D341Med (cell line): Measurements from ENCODE around the gene HPGDS.
"Not testable (repeated sequence)": the region's sequence is repeated elsewhere in the genome, so short reads cannot be mapped to it uniquely, and the experiment has no call there.

ENCODE experiments used
- DNase-seq: peaks from one replicate; pipeline ENCODE4 v3.0.0; 2012; ENCODE audit warnings: low spot score

Gene HPGDS

GRCh38 chr4:94357624-94358023 lies 15.0 kb upstream of the HPGDS start:
- DNase-seq = no peak

DNA sequence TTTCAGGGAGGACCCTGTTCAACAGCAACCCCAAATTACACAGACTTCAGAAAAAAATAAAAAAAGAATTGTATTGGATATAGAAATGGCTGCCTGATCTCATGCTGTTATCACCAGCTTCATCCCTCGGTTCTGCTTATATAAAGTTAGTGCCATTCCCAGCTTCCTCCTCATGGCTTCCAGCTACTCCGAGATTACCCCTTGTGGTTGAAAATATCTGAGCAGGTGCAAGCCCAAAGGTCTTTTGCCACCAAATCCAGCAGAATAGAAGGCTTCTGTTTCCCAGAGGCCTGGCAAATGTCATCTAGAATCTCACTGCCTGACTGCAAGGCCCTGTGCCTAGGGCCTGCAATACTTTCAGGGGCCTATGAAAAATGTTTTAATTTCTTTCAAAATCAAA lies 13.8 kb upstream of the HPGDS start:
- no peak for DNase-seq

DNA sequence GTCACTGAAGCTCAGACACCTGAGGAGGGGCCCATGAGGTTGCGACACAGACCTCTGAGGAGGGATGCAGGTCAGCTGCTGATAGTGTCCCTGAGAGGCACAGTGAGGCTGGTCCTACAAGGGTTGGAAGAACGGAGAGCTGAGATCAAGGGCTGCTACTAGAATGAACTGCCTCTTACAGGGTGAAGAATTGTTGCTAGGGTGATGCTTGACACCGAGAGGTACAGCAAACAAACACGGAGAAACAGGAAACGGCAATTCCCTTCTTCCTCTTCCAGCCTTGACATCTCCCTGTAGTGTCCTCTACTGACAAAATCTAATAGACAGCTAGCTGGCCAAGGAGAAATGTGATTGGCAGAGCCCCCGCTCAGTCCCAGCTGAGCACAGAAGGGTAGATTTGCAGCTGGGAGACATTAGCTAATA lies 11.8 kb upstream of the HPGDS start:
- DNase-seq = no peak

GRCh38 chr4:94352996-94353395 lies 10.4 kb upstream of the HPGDS start:
- no peak for DNase-seq

DNA sequence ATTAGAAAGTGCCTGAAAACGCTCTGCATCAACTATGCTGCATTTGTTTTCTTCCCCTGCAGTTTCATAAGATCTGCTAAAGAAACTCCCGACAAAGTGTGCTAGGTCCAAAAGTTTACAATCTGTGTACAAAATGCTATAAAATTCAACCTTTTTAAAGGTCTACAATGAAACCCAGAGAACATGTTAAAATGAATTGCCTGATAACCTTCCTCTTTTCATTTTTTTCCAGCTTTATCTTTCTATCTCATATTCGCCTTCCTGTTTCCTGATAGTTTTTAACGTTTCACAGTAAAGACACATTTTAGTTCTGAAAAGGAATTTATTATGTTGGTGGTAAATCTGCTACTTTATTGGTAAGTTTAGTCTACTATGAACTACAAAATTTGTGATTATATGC lies 9.5 kb upstream of the HPGDS start:
- DNase-seq = no peak

GRCh38 chr4:94351319-94351718 lies 8.7 kb upstream of the HPGDS start:
- DNase-seq = no peak

- DNase-seq = no peak
These were observed 7.5 kb upstream of the HPGDS start for GRCh38 chr4:94350095-94350494.

- DNase-seq = no peak
These were observed 6.6 kb upstream of the HPGDS start for GRCh38 chr4:94349193-94349592.

DNA sequence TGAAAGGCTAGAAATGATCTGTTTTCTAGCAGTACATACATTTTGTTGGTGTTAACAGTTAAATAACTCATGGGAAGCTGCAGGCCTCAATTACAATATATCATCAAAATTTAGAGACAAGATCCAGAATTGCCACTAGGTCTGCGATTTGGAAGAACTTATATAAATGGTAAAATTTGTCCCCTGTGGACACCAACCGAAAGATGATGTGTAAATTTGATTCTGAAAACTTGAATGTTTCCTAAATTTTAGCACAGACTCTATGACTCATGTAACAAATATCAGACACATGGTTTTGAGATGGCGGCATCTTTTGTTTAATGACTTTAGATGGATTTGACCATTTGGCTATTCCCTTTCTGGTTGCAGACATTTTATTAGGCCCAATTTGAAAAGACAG lies 6.0 kb upstream of the HPGDS start:
- DNase-seq = no peak

GRCh38 chr4:94346541-94346940 lies 3.9 kb upstream of the HPGDS start:
- DNase-seq = no peak

- no peak for DNase-seq
These were observed 3.3 kb upstream of the HPGDS start for GRCh38 chr4:94345969-94346368.

GRCh38 chr4:94345266-94345665 lies 2.6 kb upstream of the HPGDS start:
- DNase-seq = no peak

DNA sequence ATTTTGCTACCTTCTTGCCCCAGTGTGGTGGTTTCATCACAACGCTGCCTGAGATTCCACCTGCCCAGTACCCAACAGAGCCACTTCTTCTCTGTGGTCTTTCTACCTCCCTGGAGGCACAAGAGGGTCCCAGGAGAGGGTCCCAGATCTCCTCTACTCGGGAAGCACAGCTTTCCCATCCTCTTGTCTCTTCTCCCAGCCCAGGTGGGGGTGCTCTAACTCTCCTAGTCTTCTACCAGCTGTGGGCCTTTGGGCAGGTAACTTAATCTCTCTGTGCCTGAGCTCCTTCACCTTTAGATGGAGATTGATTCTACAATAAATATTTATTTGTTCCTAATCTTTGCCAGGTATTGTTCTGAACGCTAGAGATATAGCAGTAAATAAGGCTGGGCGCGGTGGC lies 1.8 kb upstream of the HPGDS start:
- DNase-seq = no peak

- DNase-seq = no peak
These were observed 910 bp downstream of the HPGDS start for GRCh38 chr4:94341481-94342370.

GRCh38 chr4:94339779-94340178 lies 2.9 kb downstream of the HPGDS start:
- no peak for DNase-seq

- DNase-seq = no peak
These were observed 3.8 kb downstream of the HPGDS start for GRCh38 chr4:94338681-94339351.

- DNase-seq = not testable (repeated sequence)
These were observed 5.8 kb downstream of the HPGDS start for GRCh38 chr4:94336791-94337190.

- DNase-seq = no peak
These were observed 6.3 kb downstream of the HPGDS start for GRCh38 chr4:94336303-94336702.

DNA sequence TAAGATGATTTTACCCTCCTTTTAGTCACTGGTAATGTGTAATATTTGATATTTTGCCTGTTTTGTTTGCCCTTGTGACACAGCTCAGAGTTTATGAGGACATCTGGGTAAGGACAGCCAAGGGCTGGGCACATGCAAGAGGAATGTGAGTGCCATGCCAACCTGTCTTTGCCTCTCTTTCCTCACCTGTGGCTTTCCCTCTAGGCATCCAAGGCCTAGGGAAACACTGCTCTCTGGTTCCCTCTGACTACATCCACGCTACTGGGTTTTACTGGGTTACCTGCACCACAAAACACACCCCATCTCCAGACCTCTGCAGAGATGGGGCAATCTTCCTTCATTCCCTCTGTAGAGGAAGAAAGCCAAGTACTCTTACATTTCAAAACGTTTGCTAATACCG lies 7.7 kb downstream of the HPGDS start:
- no peak for DNase-seq

DNA sequence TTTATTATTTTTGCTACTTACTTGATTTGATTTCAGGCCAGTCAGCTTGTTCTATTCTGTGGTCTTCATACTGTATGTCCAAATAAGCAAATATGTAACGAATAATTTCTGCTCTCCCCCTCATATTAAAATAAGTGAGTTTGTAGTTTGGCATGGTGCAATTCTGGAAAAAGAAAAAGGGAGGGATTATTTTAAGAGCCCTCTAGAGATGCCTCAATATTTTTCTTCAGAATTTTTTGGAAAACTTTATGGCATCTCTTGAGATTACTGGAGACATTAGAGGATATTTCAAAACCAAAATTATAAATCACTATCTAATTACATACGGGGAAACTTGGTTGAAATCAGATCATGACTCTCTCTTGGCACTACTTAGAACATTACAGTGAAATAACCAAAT lies 8.2 kb downstream of the HPGDS start:
- DNase-seq = no peak

DNA sequence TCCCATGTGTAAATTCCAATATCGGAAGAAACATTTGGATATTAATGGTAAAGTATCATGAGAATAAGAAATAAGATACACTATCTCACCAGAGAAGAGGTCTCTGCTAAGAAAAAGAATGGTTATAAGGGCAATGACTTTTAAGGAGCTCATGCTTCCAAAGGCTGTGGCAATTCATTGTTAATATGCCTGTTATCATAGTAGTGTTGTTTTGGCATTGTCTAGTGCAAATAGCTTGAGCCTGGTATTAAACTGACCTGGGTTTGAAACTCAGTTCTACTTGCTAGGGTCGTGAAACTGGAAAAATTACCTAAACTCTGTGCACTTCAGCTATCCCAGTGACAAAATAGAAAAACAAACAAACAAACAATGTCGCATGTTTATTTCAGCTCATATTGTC lies 8.8 kb downstream of the HPGDS start:
- DNase-seq = no peak

DNA sequence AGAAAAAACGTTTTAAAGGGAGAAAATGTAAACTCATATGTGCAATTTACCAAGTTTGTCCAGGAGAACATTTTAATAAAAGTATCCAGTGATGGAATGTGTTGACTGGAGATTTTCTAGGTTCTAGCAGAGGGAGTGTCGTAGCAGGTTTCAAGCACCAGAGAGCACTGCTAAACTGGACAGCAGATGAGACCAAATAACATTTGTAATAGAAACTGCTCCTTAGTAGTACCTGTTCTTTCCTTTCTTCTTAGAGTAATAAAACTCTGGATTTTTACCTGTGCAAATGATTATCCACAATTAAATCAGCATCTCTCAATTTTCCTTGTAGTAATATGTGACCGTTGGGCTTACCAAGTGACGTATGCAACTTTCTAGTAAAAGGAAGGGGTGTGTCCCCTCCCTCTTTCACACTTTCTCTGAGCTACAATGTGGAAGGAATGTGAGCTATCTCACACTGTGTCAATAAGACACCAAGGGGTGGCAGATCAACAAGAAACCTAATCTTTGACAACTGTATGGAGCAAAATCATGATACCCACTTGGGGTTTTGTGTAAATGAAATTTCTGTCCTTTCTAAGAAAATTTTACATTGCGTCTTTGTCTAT lies 9.5 kb downstream of the HPGDS start:
- DNase-seq = no peak

- no peak for DNase-seq
These were observed 12.7 kb downstream of the HPGDS start for GRCh38 chr4:94329933-94330332.
